ENCODE results near the gene TBX19.
"Not testable (repeated sequence)": the region's sequence is repeated elsewhere in the genome, so short reads cannot be mapped to it uniquely, and the experiment has no call there.

Gene TBX19

DNA sequence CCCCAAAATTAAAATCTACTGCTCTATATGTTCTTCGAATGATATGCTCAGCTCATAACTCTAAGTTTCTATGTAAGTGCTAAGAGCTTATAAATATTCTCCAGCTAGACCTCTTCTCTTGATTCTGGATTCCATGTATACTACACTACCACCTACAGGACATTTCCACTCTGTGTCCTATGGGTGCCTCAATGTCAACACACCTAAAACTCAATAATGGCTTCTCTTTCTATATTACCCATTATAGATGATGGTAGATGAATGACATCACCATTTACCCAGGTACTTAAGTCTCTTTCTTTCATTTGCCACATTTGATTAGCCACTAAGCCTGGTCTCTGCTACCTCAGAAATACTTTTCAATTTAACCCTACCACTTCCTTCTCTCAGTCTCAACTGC lies 41.3 kb downstream of the TBX19 start:
- DNase-seq = no peak

DNA sequence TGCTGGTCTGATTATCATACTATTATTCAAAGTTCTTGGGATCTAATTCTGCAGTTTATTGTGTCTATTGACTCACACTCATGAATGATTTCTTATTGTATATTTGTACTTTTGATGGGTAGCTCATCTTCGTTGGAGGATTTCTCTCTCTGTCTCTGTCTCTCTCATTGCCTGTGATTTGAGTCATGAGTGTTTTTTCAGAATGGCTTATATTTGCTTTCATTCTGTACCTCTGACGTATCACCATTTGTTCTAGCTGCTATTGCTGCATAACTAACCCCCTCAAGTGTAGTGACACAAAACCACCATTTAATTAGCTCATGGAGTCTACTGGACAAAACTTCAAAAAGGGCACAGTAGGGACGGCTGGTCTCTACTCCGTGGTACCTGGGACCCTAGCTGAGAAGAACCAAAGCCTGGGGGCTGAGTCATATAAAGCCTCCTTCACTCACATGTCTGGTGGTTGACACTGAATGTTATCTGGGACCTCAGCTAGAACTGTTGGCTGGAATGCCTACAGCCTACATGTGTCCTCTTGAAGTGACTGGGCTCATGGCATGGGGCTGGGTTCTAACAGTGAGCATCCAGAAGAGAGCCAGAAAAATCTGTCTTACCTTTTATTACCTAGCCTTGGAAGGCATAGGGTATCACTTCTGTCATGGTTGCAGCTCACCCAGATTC lies 44.2 kb downstream of the TBX19 start:
- no peak for DNase-seq

DNA sequence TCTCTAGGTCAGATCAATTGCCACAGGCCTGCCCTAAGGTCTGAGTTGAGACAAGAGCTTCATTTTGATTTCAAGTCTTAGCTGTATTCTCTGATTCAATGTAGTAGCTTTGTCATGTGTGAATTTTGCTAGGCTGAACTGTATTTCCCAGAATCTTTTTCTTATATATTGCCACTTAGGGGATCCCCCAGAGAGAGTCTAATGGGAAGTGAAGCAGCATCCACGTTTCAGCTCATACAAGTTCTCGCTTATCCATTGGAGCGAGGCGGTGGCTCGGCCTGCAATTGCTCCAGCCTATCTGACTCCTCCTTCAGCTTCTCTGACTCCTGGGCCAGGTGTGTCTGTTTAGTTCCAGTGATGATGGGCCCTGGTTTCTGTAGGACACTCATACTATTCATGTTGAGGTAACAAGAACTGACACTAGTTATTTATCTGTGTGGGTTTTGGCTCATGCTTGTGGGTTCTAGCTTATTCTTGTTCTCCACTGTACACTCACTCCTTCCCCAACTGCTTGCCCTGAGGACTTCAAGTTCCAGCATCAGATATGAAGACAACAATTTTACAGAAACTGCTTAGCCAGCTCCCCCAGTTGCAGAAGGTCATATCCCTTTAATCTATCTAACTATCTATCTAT lies 48.2 kb downstream of the TBX19 start:
- no peak for DNase-seq

DNA sequence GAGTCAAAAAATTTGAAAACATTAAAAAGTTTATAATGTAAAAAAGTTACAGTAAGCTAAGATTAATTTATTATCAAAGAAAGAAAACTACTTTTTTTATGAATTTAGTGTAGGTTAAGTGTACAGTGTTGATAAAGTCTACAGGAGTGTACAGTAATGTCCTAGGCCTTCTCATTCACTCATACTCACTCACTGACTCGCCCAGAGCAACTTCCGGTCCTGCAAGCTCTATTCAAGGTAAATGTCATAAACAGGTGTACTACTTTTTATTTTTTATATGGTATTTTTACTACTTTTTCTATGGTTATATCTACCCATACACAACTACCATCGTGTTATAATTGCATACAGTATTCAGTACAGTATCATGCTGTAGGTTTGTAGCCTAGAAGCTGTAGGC lies 49.6 kb downstream of the TBX19 start:
- DNase-seq = no peak

DNA sequence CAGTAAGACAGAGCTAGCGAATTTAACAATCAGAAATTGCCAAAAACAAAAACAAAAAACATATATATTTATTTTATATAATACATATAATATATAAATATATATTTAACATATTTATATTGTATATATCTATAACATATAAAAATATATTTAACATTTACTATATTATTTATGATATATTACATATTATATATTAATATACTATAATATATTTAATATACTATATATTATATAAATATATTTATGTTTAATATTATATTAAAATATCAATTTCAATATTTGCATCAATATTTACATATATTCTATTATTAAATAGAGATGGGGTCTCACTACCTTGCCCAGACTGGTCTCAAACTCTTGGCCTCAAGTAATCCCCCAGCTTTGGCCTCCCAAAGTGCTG lies 50.9 kb downstream of the TBX19 start:
- DNase-seq = no peak

DNA sequence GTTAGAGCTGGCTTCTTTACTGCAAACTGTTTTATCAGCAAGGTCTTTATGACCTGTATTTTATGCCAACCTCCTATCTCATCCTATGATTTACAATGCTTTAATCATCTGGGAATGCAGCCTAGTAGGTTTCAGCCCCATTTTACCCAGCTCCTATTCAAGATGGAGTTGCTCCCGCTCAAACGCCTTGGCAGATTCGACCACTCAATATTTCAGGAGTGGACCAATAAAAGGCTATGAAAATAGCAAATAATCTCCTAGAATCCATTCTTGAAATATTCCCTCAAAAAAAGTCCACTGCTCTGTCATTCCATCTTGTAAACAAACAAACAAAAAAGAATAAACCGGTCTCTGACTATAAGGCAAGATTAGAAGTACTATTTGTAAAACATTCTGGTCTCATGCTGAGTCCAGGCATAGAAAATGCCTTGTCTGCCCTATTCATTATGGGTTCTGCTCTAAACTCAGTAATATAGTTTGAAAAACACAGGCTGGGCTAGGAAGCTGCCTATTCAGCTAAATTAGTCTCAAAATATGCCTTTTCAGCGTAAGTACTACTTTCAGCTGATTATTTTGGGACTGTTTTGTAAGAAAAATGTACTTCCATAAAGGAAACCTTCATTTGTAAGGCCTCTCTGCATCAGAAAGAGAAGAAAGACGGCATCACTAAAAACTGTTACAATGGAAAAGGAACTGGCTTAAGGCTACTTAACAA lies 53.0 kb downstream of the TBX19 start:
- DNase-seq = no peak

DNA sequence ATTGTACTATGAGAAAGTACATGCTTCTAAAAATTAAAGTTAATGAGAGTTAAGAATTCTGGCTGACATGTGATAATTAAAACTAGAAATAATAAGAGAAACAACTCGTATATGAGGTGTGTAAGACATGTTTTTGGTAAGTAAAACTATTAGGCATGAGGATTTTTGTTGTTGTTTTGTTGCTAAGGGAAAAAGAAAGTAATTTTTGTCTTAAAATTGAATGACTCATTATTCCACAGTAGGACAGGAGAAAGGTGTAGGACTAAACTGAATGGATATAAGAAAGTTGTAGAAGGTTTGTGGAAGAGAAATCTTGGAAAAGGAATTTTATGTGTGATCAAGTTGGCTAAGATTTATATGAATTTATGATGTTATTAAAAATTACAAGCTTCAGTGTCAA lies 54.8 kb downstream of the TBX19 start:
- DNase-seq = no peak

DNA sequence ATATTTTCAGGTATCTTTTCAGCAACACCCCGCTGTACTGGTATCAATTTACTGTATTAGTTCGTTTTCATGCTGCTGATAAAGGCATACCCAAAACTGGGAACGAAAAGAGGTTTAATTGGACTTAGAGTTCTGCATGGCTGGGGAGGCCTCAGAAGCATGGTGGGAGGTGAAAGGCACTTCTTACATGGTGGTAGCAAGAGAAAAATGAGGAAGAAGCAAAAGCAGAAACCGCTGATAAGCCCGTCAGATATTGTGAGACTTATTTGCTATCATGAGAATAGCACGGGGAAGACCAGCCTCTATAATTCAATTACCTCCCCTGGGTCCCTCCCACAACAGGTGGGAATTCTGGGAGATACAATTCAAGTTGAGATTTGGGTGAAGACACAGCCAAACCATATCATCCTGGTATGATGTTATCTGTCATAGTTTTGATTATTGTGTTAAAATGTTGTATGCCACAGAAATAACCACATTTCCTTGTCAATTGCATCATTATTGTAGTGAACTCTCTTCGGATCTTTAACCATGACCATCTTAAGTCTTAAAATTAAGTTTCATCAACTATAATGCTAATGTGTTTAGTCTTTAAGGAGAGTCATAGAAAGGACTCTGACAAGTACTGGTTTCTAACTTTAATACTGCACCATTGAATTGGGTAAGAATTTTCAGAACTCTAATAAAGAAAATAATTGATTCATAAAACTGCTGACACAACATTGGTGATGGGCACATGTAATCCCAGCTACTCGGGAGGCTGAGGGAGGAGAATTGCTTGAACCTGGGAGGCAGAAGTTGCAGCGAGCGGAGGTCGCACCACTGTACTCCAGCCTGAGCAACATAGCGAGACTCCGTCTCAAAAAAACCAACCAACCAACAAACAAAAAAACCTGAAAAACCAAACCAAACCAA lies 58.2 kb downstream of the TBX19 start:
- DNase-seq = no peak

DNA sequence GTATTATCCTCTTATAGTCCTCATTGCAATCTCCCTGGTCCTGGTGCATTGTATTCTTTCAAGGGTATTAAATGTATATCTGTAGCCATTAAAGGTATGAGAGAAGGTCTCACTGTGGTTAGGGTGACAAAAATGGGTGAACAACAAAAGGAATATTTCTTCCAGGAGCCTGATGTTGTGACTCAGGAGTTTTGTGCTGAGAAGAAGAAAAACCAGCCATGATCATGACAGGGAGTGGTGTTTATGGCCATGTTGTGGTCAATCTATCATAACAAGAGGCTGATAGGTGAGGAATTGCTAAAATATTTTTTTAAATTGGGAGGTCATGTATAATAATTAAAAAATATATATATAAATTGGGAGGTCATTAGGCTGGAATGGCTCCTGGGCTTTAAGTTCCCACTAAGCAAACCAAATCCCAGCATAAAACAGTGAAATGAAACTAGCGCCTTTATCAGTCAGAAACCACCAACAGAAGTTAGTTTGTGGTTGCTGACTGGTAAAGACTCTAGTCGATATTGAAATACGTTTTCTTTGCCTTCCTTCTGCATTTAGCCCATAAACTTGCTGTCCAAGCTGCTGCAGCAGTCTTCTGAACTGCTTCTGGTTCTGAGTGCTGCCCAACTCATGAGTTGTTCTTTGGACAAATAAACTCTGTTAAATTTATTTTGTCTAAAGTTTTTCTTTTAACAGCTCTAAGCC lies 60.3 kb downstream of the TBX19 start:
- DNase-seq = no peak

DNA sequence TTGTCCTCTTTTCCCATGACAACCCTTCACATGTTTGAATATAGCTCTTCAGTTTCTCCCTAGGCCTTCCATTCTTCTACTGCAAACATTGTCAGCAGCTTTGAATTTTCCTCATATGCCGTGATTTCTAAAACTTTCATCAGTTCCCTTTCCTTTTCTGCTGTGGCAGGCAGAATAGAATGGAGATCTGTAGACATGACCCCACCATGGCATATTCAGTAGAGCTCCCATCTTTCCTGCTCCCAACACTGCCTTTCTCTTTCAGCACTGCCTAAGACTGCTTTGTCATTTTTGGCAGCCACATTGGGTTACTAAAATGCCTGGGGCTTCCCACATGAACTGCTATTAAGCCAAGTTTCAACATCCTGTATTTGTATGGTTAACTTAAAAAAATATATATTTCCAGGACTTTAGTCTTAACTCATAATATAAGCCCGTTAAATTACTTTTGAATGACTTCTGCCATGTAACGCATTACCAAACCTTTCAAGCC lies 60.9 kb downstream of the TBX19 start:
- DNase-seq = peak; percentile 14

DNA sequence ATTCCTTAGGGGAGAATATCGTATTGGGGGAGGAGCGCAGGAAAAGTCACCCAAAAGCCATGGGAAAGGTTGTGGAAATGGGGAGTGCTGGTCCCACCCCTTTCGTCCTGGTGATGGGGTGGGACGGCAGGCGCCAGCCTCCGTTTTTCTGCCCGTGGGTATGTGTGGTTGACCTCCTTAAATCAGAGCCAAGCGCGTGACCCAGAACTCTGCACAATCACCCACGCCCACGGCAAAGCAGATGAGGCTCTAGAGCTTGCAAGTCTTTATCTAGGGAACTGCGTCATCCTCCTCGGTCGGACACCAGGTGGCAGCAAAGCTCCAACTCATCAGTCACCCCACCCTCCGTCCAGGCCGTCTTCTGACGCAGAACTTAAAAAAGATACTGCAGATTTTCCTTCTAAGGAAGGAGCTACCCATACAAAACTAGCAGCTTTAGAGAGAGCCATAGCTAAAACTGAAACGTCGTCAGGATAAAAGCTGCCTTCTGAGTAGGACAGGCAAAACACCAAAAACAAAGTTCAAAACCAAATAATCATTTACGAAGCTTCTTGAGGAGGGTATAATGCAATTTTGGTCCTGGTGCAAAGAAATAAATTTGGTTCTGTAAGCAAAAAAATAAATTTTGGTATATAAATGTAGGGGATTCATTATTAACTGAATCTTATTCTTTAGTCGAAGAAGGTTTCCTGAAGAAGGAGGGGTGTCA lies 62.0 kb downstream of the TBX19 start:
- peak; percentile 67 for DNase-seq

DNA sequence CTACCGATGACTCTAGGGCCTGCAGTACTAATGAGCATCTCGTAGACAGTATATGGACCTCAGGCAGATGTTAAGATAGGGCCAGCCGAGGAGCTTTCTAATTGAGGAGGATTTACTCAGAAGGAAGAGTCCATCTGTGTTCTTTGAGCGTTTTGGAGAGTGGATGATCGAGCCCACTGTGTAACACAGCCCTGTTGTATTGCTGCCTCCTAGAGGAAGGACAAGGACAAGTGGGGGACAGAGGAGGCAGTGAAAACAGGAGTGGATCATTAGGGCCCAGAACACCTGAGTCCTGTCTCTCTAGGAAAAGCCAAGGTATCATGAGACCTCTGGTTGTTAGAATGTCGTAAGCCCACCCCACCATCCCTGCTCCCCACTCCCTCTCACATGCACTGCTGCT lies 62.9 kb downstream of the TBX19 start:
- DNase-seq = no peak

DNA sequence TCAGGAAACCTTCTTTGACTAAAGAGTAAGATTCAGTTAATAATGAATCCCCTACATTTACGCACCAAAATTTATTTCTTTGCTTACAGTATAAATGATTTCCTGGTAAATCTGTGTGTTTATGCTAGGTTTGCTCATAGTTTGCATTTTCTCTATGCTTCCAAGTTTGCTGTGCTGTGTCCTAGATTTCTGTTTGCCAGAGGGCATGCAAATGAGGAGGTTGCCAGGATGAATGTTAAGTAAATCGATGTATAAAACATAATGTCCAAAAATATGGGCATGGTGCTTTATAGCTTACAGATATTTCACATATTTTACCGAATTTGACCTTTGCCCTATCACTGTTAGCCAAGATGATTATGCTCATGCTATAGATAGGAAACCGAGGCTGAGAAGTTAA lies 63.8 kb downstream of the TBX19 start:
- no peak for DNase-seq

DNA sequence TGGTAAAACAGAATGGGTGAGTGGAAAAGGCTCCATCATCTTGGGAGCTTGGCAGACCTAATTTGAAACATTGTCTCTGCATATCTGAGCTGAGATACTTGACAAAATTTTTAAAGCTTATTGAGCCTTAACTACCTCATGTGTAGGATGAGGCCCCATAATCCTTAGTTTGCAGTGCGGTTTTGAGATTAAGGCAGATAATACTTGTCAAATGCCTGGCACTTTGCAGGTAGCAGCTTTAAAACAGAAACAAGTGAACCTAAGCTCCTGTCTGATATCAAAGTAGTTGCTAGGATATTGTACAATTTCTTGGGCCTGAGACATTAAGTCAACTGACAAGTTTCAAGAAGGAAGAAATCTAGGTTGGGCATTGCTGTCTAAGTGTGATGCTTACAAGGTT lies 65.3 kb downstream of the TBX19 start:
- no peak for DNase-seq

DNA sequence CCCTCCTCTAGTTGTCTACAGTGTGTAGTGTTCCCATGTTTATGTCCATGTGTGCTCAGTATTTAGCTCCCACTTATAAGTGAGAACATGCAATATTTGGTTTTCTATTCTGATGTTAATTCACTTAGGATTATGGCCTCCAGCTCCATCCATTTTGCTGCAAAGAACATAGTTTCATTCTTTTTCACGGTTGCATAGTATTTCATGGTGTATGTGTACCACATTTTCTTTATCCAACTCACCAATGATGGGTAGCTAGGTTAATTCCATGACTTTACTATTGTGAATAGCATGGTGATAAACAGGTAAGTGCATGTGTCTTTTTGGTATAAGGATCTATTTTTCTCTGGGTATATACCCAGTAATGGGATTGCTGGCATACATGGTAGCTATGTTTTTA lies 67.0 kb downstream of the TBX19 start:
- no peak for DNase-seq

DNA sequence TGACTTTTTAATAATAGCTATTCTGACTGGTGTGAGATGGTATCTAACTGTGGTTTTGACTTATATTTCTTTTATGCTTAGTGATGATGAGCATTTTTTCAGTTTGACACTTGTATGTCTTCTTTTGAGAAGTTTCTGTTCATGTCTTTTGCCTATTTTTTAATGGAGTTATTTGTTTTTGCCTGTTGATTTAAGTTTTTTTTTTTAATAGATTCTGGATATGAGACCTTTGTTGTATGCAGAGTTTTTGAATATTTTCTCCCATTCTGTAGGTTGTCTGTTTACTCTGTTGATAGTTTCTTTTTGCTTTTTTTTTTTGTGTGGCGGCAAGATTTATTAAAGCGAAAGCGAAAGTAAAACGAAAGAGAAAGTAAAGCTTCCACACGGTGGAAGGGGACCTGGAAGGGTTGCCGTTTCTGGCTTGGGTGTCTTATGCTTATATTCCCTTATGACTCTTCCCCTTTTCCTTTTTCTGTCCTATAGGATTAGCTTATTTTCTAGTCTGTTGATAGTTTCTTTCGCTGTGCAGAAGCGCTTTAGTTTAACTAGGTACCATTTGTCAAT lies 67.6 kb downstream of the TBX19 start:
- DNase-seq = no peak

DNA sequence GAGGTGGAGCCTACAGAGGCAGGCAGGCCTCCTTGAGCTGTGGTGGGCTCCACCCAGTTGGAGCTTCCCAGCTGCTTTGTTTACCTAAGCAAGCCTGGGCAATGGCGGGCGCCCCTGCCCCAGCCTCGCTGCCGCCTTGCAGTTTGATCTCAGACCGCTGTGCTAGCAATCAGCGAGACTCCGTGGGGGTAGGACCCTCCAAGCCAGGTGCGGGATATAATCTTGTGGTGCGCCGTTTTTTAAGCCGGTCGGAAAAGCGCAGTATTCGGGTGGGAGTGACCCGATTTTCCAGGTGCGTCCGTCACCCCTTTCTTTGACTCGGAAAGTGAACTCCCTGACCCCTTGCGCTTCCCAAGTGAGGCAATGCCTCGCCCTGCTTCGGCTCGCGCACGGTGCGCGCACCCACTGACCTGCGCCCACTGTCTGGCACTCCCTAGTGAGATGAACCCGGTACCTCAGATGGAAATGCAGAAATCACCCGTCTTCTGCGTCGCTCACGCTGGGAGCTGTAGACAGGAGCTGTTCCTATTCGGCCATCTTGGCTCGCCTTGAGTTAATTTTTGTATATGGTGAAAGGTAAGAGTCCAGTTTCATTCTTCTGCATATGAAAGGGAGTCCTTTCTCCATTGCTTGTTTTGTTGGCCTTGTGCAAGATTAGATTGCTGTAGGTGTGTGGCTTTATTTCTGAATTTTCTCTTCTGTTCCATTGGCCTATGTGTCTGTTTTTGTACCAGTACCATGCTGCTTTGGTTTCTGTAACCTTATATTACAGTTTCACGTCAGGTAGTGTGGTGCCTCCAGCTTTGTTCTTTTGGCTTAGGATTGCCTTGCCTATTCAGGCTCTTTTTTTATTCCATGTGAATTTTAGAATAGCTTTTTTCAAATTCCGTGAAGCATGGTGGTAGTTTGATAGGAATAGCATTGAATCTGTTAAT lies 73.9 kb downstream of the TBX19 start:
- not testable (repeated sequence) for DNase-seq

DNA sequence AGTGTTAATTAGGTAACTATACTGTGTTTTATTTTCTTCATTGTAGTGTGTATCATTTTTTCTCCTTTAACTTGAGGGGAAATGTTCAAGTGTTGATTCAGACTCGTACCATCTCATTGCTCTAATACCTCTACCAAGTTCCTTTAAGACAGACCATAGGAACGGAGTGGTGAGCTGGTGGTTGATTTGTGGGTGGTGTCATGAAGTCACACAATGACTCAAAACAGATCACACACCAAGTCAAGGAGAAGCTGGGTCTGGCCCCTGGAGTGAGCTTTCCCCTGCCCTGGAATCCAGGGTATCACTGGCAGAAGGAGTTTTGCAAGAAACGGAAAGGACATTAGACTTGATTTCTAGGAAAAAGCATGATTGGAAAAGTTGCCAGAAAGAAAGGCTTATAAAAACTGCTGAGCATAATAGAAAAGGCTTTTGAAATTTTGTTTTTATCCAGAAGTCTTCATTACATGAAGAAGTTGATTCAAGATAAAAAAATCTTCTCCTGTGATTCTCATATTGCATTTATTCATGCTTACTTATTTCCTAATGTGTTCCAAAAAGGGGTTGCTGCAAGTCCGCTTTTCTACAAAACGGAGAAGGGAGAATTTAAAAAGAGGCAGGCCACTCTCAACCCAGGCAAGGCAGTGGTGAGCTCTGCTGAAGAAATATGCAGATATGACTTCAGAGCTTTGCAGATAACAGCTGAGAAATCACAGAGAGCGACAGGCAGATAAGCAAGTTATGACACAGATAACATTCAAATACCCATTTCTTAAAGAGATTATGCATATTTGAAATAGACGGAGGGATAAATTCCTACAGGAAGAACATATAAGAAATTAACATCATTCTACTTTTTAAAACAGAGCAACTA lies 79.7 kb downstream of the TBX19 start:
- no peak for DNase-seq

DNA sequence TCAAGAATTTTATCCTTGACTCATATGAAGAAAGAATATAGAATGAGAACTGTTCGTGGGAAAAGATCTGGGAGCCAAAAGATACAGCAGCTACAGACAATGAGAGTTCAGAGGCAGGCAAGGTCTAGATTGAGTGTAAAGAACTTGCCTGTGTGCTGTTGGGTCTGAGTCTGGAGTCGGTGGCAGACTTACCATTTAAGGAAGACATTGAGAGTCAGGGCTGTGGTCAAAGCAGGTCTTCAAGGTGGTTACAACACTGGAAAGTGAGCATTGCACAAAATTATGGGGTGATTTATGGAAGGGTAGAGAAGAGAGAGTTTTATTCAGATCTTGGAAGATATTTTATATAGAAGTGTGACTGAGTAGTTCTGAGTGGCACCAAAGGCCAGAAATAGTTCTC lies 80.6 kb downstream of the TBX19 start:
- no peak for DNase-seq
